Measurements from ENCODE around the gene MED31. TPM values are rescaled to one million over a fixed set of nuclear protein-coding genes. Genes with fewer than 3 reads are reported as not detected.
A peak's percentile ranks its signal among the peaks of the same experiment; 100 is the strongest.
"Not testable (repeated sequence)": the region's sequence is repeated elsewhere in the genome, so short reads cannot be mapped to it uniquely, and the experiment has no call there.

Gene MED31
- total RNA-seq, 1 donor from 2014 or later = 18.2 TPM

- no peak overlapping the region for H3K27ac Mint-ChIP-seq
- TF ChIP-seq, protein P1, sequence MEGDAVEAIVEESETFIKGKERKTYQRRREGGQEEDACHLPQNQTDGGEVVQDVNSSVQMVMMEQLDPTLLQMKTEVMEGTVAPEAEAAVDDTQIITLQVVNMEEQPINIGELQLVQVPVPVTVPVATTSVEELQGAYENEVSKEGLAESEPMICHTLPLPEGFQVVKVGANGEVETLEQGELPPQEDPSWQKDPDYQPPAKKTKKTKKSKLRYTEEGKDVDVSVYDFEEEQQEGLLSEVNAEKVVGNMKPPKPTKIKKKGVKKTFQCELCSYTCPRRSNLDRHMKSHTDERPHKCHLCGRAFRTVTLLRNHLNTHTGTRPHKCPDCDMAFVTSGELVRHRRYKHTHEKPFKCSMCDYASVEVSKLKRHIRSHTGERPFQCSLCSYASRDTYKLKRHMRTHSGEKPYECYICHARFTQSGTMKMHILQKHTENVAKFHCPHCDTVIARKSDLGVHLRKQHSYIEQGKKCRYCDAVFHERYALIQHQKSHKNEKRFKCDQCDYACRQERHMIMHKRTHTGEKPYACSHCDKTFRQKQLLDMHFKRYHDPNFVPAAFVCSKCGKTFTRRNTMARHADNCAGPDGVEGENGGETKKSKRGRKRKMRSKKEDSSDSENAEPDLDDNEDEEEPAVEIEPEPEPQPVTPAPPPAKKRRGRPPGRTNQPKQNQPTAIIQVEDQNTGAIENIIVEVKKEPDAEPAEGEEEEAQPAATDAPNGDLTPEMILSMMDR (IDR thresholded peaks at IDR 0.05; ENCODE audit: unreplicated experiment) = no peak
- no peak overlapping the region for H3K4me3 Mint-ChIP-seq (ENCODE audit: low read depth)
- no peaks in the 10 kb centered on the region for H3K9me3 Mint-ChIP-seq (ENCODE audit: low read depth)
- H3K36me3 Mint-ChIP-seq (ENCODE audit: insufficient read depth) = peaks cover 3% of the 10 kb centered on the region
- H3K27me3 Mint-ChIP-seq = peaks cover 18% of the 10 kb centered on the region
- no peaks in the 10 kb centered on the region for H3K4me1 Mint-ChIP-seq (ENCODE audit: low read depth)
- no peak for DNase-seq (ENCODE audit: low spot score, unreplicated experiment)
Measured at GRCh38 chr17:6667516-6667915, 16.1 kb upstream of the MED31 start.

DNA sequence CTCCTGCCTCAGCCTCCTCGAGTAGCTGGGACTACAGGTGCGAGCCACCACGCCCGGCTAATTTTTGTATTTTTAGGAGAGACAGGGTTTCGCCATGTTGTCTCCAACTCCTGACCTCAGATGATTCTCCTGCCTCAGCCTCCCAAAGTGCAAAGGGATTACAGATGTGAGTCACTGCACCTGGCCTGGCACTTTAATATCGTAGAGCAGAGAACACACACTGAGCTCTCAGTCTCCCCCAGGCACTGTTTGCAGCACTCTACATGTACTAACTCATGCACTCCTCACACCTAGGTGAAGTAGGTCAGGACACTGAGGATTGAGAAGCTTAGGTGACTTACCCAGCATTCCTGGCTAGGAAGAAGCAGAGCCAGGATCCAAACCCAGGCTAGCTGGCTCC lies 15.2 kb upstream of the MED31 start:
- Mint-ChIP-seq H3K4me3 (ENCODE audit: low read depth) (no peak overlapping the region), H3K4me1 (ENCODE audit: low read depth) (no peaks in the 10 kb centered on the region), H3K36me3 (ENCODE audit: insufficient read depth) (peaks cover 3% of the 10 kb centered on the region), H3K27ac (no peak overlapping the region), H3K9me3 (ENCODE audit: low read depth) (no peaks in the 10 kb centered on the region), H3K27me3 (peaks cover 18% of the 10 kb centered on the region)
- no peak for DNase-seq (ENCODE audit: low spot score, unreplicated experiment)
- TF ChIP-seq, protein P1 (IDR thresholded peaks at IDR 0.05; ENCODE audit: unreplicated experiment) = no peak

- DNase-seq (ENCODE audit: low spot score, unreplicated experiment) = peak; percentile 66
- Mint-ChIP-seq H3K27me3 (peaks cover 18% of the 10 kb centered on the region), H3K4me3 (ENCODE audit: low read depth) (no peak overlapping the region), H3K4me1 (ENCODE audit: low read depth) (no peaks in the 10 kb centered on the region), H3K27ac (no peak overlapping the region), H3K36me3 (ENCODE audit: insufficient read depth) (peaks cover 3% of the 10 kb centered on the region), H3K9me3 (ENCODE audit: low read depth) (no peaks in the 10 kb centered on the region)
- TF ChIP-seq, protein P1 (IDR thresholded peaks at IDR 0.05; ENCODE audit: unreplicated experiment) = peak; percentile 92
Measured at GRCh38 chr17:6666077-6666521, 14.7 kb upstream of the MED31 start.

DNA sequence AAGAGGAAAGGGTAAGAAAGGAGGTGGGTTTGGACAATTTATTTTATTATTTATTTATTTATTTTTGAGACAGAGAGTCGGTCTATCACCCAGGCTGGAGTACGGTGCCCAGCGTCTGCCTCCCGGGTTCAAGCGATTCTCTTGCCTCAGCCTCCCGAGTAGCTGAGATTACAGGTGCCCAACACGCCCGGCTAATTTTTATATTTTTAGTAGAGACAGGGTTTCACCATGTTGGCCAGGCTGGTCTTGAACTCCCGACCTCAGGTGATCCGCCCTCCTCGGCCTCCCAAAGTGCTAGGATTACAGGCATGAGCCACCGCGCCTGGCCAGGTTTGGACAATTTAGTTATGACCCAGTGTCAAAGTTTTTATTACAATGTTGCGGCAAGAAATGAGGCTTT lies 11.8 kb upstream of the MED31 start:
- not testable (repeated sequence) for H3K36me3 Mint-ChIP-seq (ENCODE audit: insufficient read depth); H3K9me3 Mint-ChIP-seq (ENCODE audit: low read depth); DNase-seq (ENCODE audit: low spot score, unreplicated experiment); H3K4me1 Mint-ChIP-seq (ENCODE audit: low read depth); H3K27ac Mint-ChIP-seq; H3K4me3 Mint-ChIP-seq (ENCODE audit: low read depth)
- peaks cover 17% of the 10 kb centered on the region for H3K27me3 Mint-ChIP-seq

DNA sequence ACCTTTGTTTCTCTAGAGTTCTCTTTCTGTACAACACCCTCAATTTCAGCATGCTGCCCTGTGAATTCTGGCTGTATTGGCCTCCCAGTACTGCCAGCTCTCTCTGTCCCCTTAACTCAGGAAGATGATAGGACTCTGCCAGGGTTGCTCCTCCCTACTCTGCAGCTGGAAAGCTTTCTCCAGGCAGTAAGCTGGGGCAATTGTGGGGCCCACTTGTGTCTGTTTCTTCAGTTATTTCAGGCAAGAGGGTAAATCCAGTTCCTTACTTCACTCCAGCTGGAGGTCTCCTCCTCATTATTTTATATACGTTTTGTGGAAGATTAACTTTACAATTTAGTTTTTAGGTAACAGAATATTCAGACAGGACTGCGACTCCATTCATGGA lies 10.1 kb upstream of the MED31 start:
- peaks cover 13% of the 10 kb centered on the region for H3K27me3 Mint-ChIP-seq
- TF ChIP-seq, protein P1 (IDR thresholded peaks at IDR 0.05; ENCODE audit: unreplicated experiment) = no peak
- no peaks in the 10 kb centered on the region for H3K36me3 Mint-ChIP-seq (ENCODE audit: insufficient read depth)
- H3K27ac Mint-ChIP-seq = no peak overlapping the region
- no peak for DNase-seq (ENCODE audit: low spot score, unreplicated experiment)
- H3K4me3 Mint-ChIP-seq (ENCODE audit: low read depth) = no peak overlapping the region
- H3K4me1 Mint-ChIP-seq (ENCODE audit: low read depth) = peaks cover 3% of the 10 kb centered on the region
- H3K9me3 Mint-ChIP-seq (ENCODE audit: low read depth) = no peaks in the 10 kb centered on the region

GRCh38 chr17:6660805-6661463 lies 9.5 kb upstream of the MED31 start:
- Mint-ChIP-seq H3K27me3 (peaks cover 17% of the 10 kb centered on the region), H3K36me3 (ENCODE audit: insufficient read depth) (no peaks in the 10 kb centered on the region), H3K4me1 (ENCODE audit: low read depth) (peaks cover 5% of the 10 kb centered on the region)

More at GRCh38 chr17:6660805-6661463, 9.5 kb upstream of the MED31 start:
- H3K9me3 Mint-ChIP-seq (ENCODE audit: low read depth) = no peaks in the 10 kb centered on the region
- H3K4me3 Mint-ChIP-seq (ENCODE audit: low read depth) = no peak overlapping the region
- TF ChIP-seq, protein P1 (IDR thresholded peaks at IDR 0.05; ENCODE audit: unreplicated experiment) = no peak
- H3K27ac Mint-ChIP-seq = no peak overlapping the region
- DNase-seq (ENCODE audit: low spot score, unreplicated experiment) = no peak

Data from progenitor cell of endocrine pancreas (in vitro differentiated cells).